NCI-H345 (cell line): ENCODE data around the gene COG5.

ENCODE experiments used
- DNase-seq: peaks from one replicate; lab custom pipeline; 2025; lab: John Stamatoyannopoulos, UW

COG5 gene

GRCh38 chr7:107330478-107330877, 233.2 kb downstream of the COG5 start:
- no peak for DNase-seq

GRCh38 chr7:107327986-107328569, 235.6 kb downstream of the COG5 start:
- no peak for DNase-seq

- DNase-seq = no peak
These were observed 237.7 kb downstream of the COG5 start for GRCh38 chr7:107326061-107326460.

GRCh38 chr7:107322015-107322414, 241.7 kb downstream of the COG5 start:
- DNase-seq = no peak

- no peak for DNase-seq
These were observed 242.1 kb downstream of the COG5 start for GRCh38 chr7:107321611-107322010.

GRCh38 chr7:107319724-107320228, 243.9 kb downstream of the COG5 start:
- DNase-seq = no peak

GRCh38 chr7:107318523-107319160, 245.1 kb downstream of the COG5 start:
- DNase-seq = no peak

GRCh38 chr7:107315716-107316220, 248.0 kb downstream of the COG5 start:
- DNase-seq = no peak

GRCh38 chr7:107313355-107313754, 250.4 kb downstream of the COG5 start:
- no peak for DNase-seq

- no peak for DNase-seq
These were observed 251.3 kb downstream of the COG5 start for GRCh38 chr7:107312418-107312817.

GRCh38 chr7:107309296-107309695, 254.4 kb downstream of the COG5 start:
- no peak for DNase-seq

- DNase-seq = no peak
These were observed 259.1 kb downstream of the COG5 start for GRCh38 chr7:107304636-107305035.

GRCh38 chr7:107304063-107304462, 259.7 kb downstream of the COG5 start:
- DNase-seq = no peak

GRCh38 chr7:107302250-107302847, 261.4 kb downstream of the COG5 start:
- DNase-seq = no peak

- DNase-seq = no peak
These were observed 269.5 kb downstream of the COG5 start for GRCh38 chr7:107294182-107294581.

- no peak for DNase-seq
These were observed 271.1 kb downstream of the COG5 start for GRCh38 chr7:107292591-107292990.

GRCh38 chr7:107291434-107291833, 272.3 kb downstream of the COG5 start:
- DNase-seq = no peak

GRCh38 chr7:107286751-107287621, 276.7 kb downstream of the COG5 start:
- DNase-seq = no peak

GRCh38 chr7:107284911-107285479, 278.7 kb downstream of the COG5 start:
- DNase-seq = no peak

GRCh38 chr7:107277331-107277730, 286.4 kb downstream of the COG5 start:
- no peak for DNase-seq

GRCh38 chr7:107276220-107276827, 287.4 kb downstream of the COG5 start:
- DNase-seq = no peak
